Activated naive CD4-positive, alpha-beta T cell treated with anti-CD3 and anti-CD28 coated beads, Interleukin-2, amount 50 U/mL, for 24 hours (primary cell): ENCODE data around the gene ABI3.
A peak's percentile ranks its signal among the peaks of the same experiment; 100 is the strongest.

Experiments
- H3K27ac Mint-ChIP-seq: one replicate; pipeline ENCODE4 v1.8.0; 2021; ENCODE audit warnings: mild to moderate bottlenecking, mixed read lengths
- H3K27me3 Mint-ChIP-seq: one replicate; pipeline ENCODE4 v1.8.0; 2021; ENCODE audit warnings: mixed read lengths
- H3K36me3 Mint-ChIP-seq: one replicate; pipeline ENCODE4 v1.8.0; 2021; ENCODE audit warnings: mixed read lengths
- H3K4me1 Mint-ChIP-seq: one replicate; pipeline ENCODE4 v1.8.0; 2021; ENCODE audit warnings: mixed read lengths
- H3K4me3 Mint-ChIP-seq: one replicate; pipeline ENCODE4 v1.8.0; 2021; ENCODE audit warnings: mild to moderate bottlenecking, mixed read lengths
- H3K9me3 Mint-ChIP-seq: one replicate; pipeline ENCODE4 v1.8.0; 2021; ENCODE audit warnings: mixed read lengths

The ABI3 gene

GRCh38 chr17:49227436-49228261 is 17.1 kb downstream of the ABI3 start:
- Mint-ChIP-seq H3K36me3 (no peaks in the 10 kb centered on the region), H3K27me3 (peaks cover 1% of the 10 kb centered on the region), H3K9me3 (no peaks in the 10 kb centered on the region), H3K4me1 (peaks cover 28% of the 10 kb centered on the region), H3K27ac (peak overlapping the region; percentile 44), H3K4me3 (no peak overlapping the region)

- Mint-ChIP-seq H3K27ac (no peak overlapping the region), H3K4me3 (peak overlapping the region; percentile 68), H3K4me1 (peaks cover 17% of the 10 kb centered on the region), H3K36me3 (no peaks in the 10 kb centered on the region), H3K9me3 (no peaks in the 10 kb centered on the region), H3K27me3 (peaks cover 1% of the 10 kb centered on the region)
Measured at GRCh38 chr17:49229076-49229804, 18.7 kb downstream of the ABI3 start.

GRCh38 chr17:49229805-49230600 is 19.5 kb downstream of the ABI3 start:
- Mint-ChIP-seq H3K4me3 (peak overlapping the region; percentile 90), H3K9me3 (no peaks in the 10 kb centered on the region), H3K27ac (no peak overlapping the region), H3K4me1 (peaks cover 14% of the 10 kb centered on the region), H3K27me3 (peaks cover 1% of the 10 kb centered on the region), H3K36me3 (no peaks in the 10 kb centered on the region)

- peaks cover 9% of the 10 kb centered on the region for H3K4me1 Mint-ChIP-seq
- no peak within 1 kb of the TSS for H3K27ac Mint-ChIP-seq
- H3K9me3 Mint-ChIP-seq, result no peaks in the 10 kb centered on the region
- H3K4me3 Mint-ChIP-seq, result peak within 1 kb of the TSS; percentile 90
- no peaks in the 10 kb centered on the region for H3K36me3 Mint-ChIP-seq
- H3K27me3 Mint-ChIP-seq, result peaks cover 1% of the 10 kb centered on the region
Measured at GRCh38 chr17:49230636-49231562, 20.4 kb downstream of the ABI3 start, which contains the start of gene PHOSPHO1. PHOSPHO1 (minus strand) TSS chr17:49230787; CDS start chr17:49226691, 4,096 bp downstream.

- Mint-ChIP-seq H3K27me3 (peaks cover 1% of the 10 kb centered on the region), H3K4me1 (peaks cover 9% of the 10 kb centered on the region), H3K36me3 (no peaks in the 10 kb centered on the region), H3K9me3 (no peaks in the 10 kb centered on the region), H3K4me3 (peak overlapping the region; percentile 90), H3K27ac (no peak overlapping the region)
Measured at GRCh38 chr17:49231563-49231894, 21.0 kb downstream of the ABI3 start.

GRCh38 chr17:49234509-49235080 is 24.1 kb downstream of the ABI3 start:
- peaks cover 6% of the 10 kb centered on the region for H3K4me1 Mint-ChIP-seq
- H3K36me3 Mint-ChIP-seq, result no peaks in the 10 kb centered on the region
- no peaks in the 10 kb centered on the region for H3K9me3 Mint-ChIP-seq
- H3K27me3 Mint-ChIP-seq, result peaks cover 1% of the 10 kb centered on the region
- no peak overlapping the region for H3K4me3 Mint-ChIP-seq
- no peak overlapping the region for H3K27ac Mint-ChIP-seq

- H3K9me3 Mint-ChIP-seq, result no peaks in the 10 kb centered on the region
- H3K4me1 Mint-ChIP-seq, result peaks cover 4% of the 10 kb centered on the region
- no peak overlapping the region for H3K27ac Mint-ChIP-seq
- peaks cover 1% of the 10 kb centered on the region for H3K27me3 Mint-ChIP-seq
- H3K4me3 Mint-ChIP-seq, result no peak overlapping the region
- no peaks in the 10 kb centered on the region for H3K36me3 Mint-ChIP-seq
Measured at GRCh38 chr17:49235896-49236295, 25.4 kb downstream of the ABI3 start.

- no peak overlapping the region for H3K4me3 Mint-ChIP-seq
- H3K36me3 Mint-ChIP-seq, result no peaks in the 10 kb centered on the region
- no peak overlapping the region for H3K27ac Mint-ChIP-seq
- H3K27me3 Mint-ChIP-seq, result no peaks in the 10 kb centered on the region
- no peaks in the 10 kb centered on the region for H3K4me1 Mint-ChIP-seq
- no peaks in the 10 kb centered on the region for H3K9me3 Mint-ChIP-seq
Measured at GRCh38 chr17:49239963-49240362, 29.5 kb downstream of the ABI3 start.

- Mint-ChIP-seq H3K27ac (no peak overlapping the region), H3K27me3 (no peaks in the 10 kb centered on the region), H3K4me1 (no peaks in the 10 kb centered on the region), H3K4me3 (no peak overlapping the region), H3K9me3 (no peaks in the 10 kb centered on the region), H3K36me3 (no peaks in the 10 kb centered on the region)
Measured at GRCh38 chr17:49240619-49241018, 30.1 kb downstream of the ABI3 start.

GRCh38 chr17:49241040-49241439 is 30.5 kb downstream of the ABI3 start:
- H3K4me1 Mint-ChIP-seq, result no peaks in the 10 kb centered on the region
- H3K36me3 Mint-ChIP-seq, result no peaks in the 10 kb centered on the region
- no peak overlapping the region for H3K27ac Mint-ChIP-seq
- H3K9me3 Mint-ChIP-seq, result no peaks in the 10 kb centered on the region
- no peak overlapping the region for H3K4me3 Mint-ChIP-seq
- H3K27me3 Mint-ChIP-seq, result no peaks in the 10 kb centered on the region

- H3K27ac Mint-ChIP-seq, result no peak overlapping the region
- H3K4me1 Mint-ChIP-seq, result no peaks in the 10 kb centered on the region
- no peak overlapping the region for H3K4me3 Mint-ChIP-seq
- no peaks in the 10 kb centered on the region for H3K36me3 Mint-ChIP-seq
- H3K27me3 Mint-ChIP-seq, result no peaks in the 10 kb centered on the region
- H3K9me3 Mint-ChIP-seq, result no peaks in the 10 kb centered on the region
Measured at GRCh38 chr17:49241692-49242397, 31.3 kb downstream of the ABI3 start.

GRCh38 chr17:49242813-49243212 is 32.3 kb downstream of the ABI3 start:
- H3K27ac Mint-ChIP-seq, result no peak overlapping the region
- no peaks in the 10 kb centered on the region for H3K36me3 Mint-ChIP-seq
- no peak overlapping the region for H3K4me3 Mint-ChIP-seq

GRCh38 chr17:49244839-49245238 is 34.3 kb downstream of the ABI3 start:
- H3K27ac Mint-ChIP-seq, result no peak overlapping the region
- no peak overlapping the region for H3K4me3 Mint-ChIP-seq
- no peaks in the 10 kb centered on the region for H3K4me1 Mint-ChIP-seq
- no peaks in the 10 kb centered on the region for H3K27me3 Mint-ChIP-seq
- H3K36me3 Mint-ChIP-seq, result no peaks in the 10 kb centered on the region
- no peaks in the 10 kb centered on the region for H3K9me3 Mint-ChIP-seq

More at GRCh38 chr17:49242813-49243212, 32.3 kb downstream of the ABI3 start:
- Mint-ChIP-seq H3K27me3 (no peaks in the 10 kb centered on the region), H3K4me1 (no peaks in the 10 kb centered on the region), H3K9me3 (no peaks in the 10 kb centered on the region)

GRCh38 chr17:49247944-49248343 is 37.4 kb downstream of the ABI3 start:
- Mint-ChIP-seq H3K4me3 (no peak overlapping the region), H3K4me1 (no peaks in the 10 kb centered on the region), H3K27me3 (no peaks in the 10 kb centered on the region)

More at GRCh38 chr17:49247944-49248343, 37.4 kb downstream of the ABI3 start:
- no peaks in the 10 kb centered on the region for H3K9me3 Mint-ChIP-seq
- no peaks in the 10 kb centered on the region for H3K36me3 Mint-ChIP-seq
- peak overlapping the region; percentile 5 for H3K27ac Mint-ChIP-seq
